HFFc6 (cell line): Measurements from ENCODE around the gene ZNF275. TPM values are rescaled to one million over a fixed set of nuclear protein-coding genes. Genes with fewer than 3 reads are reported as not detected.

Source experiments
- DNase-seq: peaks from one replicate; pipeline ENCODE4 v3.0.0-alpha.2; 2018
- H3K27ac Mint-ChIP-seq: 2 replicates; pipeline ENCODE4 v1.8.0; 2020; ENCODE audit warnings: mild to moderate bottlenecking, mixed read lengths
- H3K27me3 Mint-ChIP-seq: 2 replicates; pipeline ENCODE4 v1.8.0; 2021; ENCODE audit warnings: mild to moderate bottlenecking, moderate library complexity, mixed read lengths; ENCODE audit not compliant: insufficient read depth
- H3K36me3 Mint-ChIP-seq: 2 replicates; pipeline ENCODE4 v1.8.0; 2021; ENCODE audit warnings: low read depth, mixed read lengths
- H3K4me1 Mint-ChIP-seq: 2 replicates; pipeline ENCODE4 v1.8.0; 2020; ENCODE audit warnings: low read depth, mixed read lengths
- H3K4me3 Mint-ChIP-seq: 2 replicates; pipeline ENCODE4 v1.8.0; 2020; ENCODE audit warnings: mild to moderate bottlenecking, moderate library complexity, mixed read lengths
- H3K9me3 Mint-ChIP-seq: 2 replicates; pipeline ENCODE4 v1.8.0; 2020; ENCODE audit warnings: mild to moderate bottlenecking, mixed read lengths
- total RNA-seq, 6 experiments: library from RNA; stranded (reverse); fragmentation: NEBNext Ultra II Directional; extraction: Animal tissue kit (Norgen Biotek cat#: 25700); gene quantifications; 2 replicates in 1 of 6; 3 replicates in 5 of 6; pipeline ENCODE4 v1.2.3, GENCODE V29; 2021
- TF ChIP-seq, protein P1 (sequence below): fragments of 200-600 bp; sonication (generic); IDR thresholded peaks from 2 replicates; pipeline ENCODE4 v1.5.0; 2021; ENCODE audit warnings: antibody characterized with exemption, mild to moderate bottlenecking

ZNF275 gene
- total RNA-seq, 6 experiments from 2014 or later = 10.5 to 14.2 (median 12.5) TPM

DNA sequence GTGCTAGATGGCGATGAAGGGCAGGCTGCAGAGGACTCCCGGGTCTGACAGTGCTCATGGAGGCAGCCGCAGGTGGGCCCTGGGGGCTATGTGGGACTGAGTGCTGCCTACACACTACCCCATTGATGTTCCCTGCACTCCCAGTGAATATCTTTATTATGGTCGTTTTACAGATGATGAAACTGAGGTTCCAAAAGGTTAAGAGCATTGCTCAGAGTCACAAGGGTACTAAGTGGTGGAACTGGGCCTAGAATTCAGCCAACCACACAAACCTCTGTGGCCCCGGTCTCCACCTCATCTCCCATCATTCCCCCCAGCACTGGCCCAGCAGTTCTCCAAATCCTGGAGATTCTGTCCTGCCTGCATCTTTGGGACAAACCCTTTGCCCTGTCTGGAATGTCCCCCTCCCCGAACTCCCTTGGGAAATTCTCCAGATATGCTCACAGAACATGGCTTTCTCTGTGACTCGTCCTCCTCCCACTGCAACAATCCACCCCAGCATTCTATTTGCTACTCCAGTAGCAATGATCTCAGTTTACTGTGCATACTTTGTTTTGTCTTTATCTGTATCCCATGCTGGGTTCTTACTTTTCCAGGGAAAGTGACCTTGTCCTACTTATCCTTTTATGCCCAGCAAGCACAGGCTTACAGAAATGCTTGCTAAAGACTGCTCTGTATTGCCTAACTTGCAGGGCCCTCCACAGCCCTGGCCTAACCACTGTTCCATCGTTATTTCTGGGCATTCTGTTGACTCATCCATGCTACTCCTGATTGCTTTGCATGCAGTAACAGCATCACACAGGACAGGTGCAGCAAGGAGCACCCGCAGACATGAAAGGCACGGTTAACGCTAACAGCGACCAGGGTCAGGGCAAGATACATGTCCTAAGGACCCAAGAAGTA, 26.4 kb upstream of the ZNF275 start:
- H3K4me1 Mint-ChIP-seq = no peaks in the 10 kb centered on the region; the same call in 1 of the 2 replicates
- peaks cover 10% of the 10 kb centered on the region for H3K27me3 Mint-ChIP-seq
- H3K4me3 Mint-ChIP-seq = no peak overlapping the region
- no peaks in the 10 kb centered on the region for H3K36me3 Mint-ChIP-seq
- no peak for DNase-seq
- TF ChIP-seq, protein P1, sequence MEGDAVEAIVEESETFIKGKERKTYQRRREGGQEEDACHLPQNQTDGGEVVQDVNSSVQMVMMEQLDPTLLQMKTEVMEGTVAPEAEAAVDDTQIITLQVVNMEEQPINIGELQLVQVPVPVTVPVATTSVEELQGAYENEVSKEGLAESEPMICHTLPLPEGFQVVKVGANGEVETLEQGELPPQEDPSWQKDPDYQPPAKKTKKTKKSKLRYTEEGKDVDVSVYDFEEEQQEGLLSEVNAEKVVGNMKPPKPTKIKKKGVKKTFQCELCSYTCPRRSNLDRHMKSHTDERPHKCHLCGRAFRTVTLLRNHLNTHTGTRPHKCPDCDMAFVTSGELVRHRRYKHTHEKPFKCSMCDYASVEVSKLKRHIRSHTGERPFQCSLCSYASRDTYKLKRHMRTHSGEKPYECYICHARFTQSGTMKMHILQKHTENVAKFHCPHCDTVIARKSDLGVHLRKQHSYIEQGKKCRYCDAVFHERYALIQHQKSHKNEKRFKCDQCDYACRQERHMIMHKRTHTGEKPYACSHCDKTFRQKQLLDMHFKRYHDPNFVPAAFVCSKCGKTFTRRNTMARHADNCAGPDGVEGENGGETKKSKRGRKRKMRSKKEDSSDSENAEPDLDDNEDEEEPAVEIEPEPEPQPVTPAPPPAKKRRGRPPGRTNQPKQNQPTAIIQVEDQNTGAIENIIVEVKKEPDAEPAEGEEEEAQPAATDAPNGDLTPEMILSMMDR = no peak
- no peak overlapping the region for H3K27ac Mint-ChIP-seq
- no peaks in the 10 kb centered on the region for H3K9me3 Mint-ChIP-seq

DNA sequence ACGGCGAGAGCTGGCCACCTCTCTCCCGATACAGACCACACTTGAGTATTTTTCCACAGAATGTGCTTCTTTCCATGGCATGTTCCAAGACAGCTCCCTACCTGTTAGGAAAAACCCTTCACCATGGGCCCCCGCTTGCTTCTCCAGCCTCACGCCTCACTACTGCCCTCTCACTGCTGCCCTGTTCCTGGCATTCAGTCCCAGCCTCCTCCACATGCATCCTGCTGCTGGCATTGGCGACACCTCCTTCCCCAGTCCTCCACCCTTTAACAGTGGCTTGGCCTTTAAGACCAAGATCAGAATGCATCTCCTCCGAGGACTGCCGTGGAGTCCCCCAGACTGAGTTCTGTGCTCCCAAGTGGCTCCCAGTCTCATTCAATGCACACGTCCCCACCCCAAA, 23.1 kb upstream of the ZNF275 start:
- no peaks in the 10 kb centered on the region for H3K9me3 Mint-ChIP-seq
- TF ChIP-seq, protein P1 = no peak
- no peak overlapping the region for H3K27ac Mint-ChIP-seq
- H3K4me1 Mint-ChIP-seq = no peaks in the 10 kb centered on the region; the same call in 1 of the 2 replicates
- no peak overlapping the region for H3K4me3 Mint-ChIP-seq
- peaks cover 4% of the 10 kb centered on the region for H3K27me3 Mint-ChIP-seq
- H3K36me3 Mint-ChIP-seq = no peaks in the 10 kb centered on the region
- no peak for DNase-seq

DNA sequence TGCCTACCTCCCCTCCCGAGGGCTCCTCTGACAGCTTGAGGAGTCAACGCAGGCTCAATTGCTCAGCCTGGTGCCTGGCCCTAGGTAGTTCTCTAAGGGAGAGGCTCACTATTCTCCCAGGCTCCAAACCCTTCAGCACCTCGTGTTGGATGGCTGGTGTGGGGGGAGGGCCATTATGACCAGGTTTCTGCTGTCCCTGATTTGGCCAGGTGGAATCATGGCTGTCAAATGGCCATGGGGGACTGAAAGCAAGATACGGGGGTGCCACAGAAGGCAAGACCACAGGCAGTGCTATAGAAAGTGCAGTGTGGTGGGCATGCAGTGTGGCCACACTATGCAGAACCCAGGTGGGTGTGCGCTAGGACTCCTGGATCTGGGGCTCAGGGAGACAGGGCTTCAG, 21.9 kb upstream of the ZNF275 start:
- TF ChIP-seq, protein P1 = no peak
- Mint-ChIP-seq H3K27me3 (peaks cover 4% of the 10 kb centered on the region), H3K4me1 (no peaks in the 10 kb centered on the region), H3K36me3 (no peaks in the 10 kb centered on the region), H3K9me3 (no peaks in the 10 kb centered on the region), H3K27ac (no peak overlapping the region), H3K4me3 (no peak overlapping the region)
- no peak for DNase-seq

DNA sequence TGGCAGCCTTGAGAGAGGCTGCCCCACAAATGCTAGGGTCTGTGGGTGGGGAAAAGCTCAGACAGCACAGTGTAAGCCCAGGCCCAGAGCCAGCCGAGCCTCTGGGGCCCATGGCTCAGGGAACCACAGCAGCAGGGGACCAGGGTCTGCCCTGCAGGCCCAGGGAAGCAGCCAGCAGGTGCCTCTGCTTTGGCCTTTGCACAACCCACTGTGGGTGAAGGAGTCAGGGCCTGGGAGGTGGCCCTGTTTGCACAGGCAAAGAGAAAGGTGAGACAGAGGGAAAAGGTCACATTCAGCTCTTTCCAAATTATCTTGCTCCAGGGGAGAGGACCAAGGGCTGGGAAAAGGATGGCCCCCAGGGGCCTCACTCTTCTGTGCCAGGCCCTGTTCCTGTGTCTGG, 21.1 kb upstream of the ZNF275 start:
- H3K4me3 Mint-ChIP-seq = no peak overlapping the region
- H3K27me3 Mint-ChIP-seq = peaks cover 8% of the 10 kb centered on the region
- no peaks in the 10 kb centered on the region for H3K4me1 Mint-ChIP-seq
- no peaks in the 10 kb centered on the region for H3K36me3 Mint-ChIP-seq
- DNase-seq = no peak
- TF ChIP-seq, protein P1 = no peak
- H3K27ac Mint-ChIP-seq = no peak overlapping the region
- H3K9me3 Mint-ChIP-seq = no peaks in the 10 kb centered on the region

DNA sequence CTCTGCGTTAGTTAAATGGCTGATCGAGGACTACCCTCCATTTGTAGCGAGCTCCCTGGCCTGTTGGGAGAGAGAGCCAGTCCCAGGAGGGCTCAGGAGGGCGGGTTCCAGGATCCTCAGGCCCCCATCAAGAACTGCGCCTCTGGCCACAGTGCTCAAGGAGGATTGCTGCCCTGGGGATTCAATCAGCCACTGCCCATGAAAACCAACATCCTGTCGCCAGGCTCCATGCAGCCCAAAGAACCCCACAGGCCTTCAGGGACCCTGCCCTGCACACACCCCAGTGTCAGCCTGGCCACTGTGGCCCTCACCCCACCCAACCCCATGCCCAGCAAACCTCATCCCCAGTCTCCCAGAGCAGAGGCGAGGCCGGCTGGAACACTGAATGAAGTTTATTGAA, 16.6 kb upstream of the ZNF275 start:
- no peak overlapping the region for H3K4me3 Mint-ChIP-seq
- peaks cover 11% of the 10 kb centered on the region for H3K27me3 Mint-ChIP-seq
- no peak overlapping the region for H3K27ac Mint-ChIP-seq
- no peaks in the 10 kb centered on the region for H3K9me3 Mint-ChIP-seq
- no peaks in the 10 kb centered on the region for H3K4me1 Mint-ChIP-seq
- DNase-seq = no peak
- TF ChIP-seq, protein P1 = no peak
- no peaks in the 10 kb centered on the region for H3K36me3 Mint-ChIP-seq
